Caco-2 (cell line): ENCODE results near the gene TEX12. TPM values are rescaled to one million over a fixed set of nuclear protein-coding genes. Genes with fewer than 3 reads are reported as not detected.

Experiments
- BruUV-seq: library from RNA; stranded (reverse); fragments of 400-500 nt; replicated peaks from 2 replicates; lab custom pipeline; 2021; lab: Mats Ljungman, UMichigan
- CTCF ChIA-PET: fragments of 300-600 bp; sonication (Branson Sonifier 250); formaldehyde crosslinking; loops from one replicate; lab custom pipeline; 2022; ENCODE audit warnings: antibody characterized with exemption; lab: Charles Lee
- POLR2A ChIA-PET: fragments of 300-600 bp; sonication (Branson Sonifier 250); formaldehyde crosslinking; loops from one replicate; lab custom pipeline; 2022; ENCODE audit warnings: antibody characterized with exemption; lab: Charles Lee
- DNase-seq, 2 experiments: peaks; one replicate each; pipeline versions ENCODE4 v3.0.0 to v3.0.0-alpha.2; 2020 to 2022
- H3K27me3 ChIP-seq: replicated peaks from 2 replicates; pipeline ENCODE4 v1.6.0; 2011; ENCODE audit warnings: low read length; ENCODE audit not compliant: control insufficient read depth, insufficient read depth
- H3K36me3 ChIP-seq: 2 replicates; pipeline ENCODE4 v1.5.1; 2011; ENCODE audit warnings: low read length; ENCODE audit not compliant: control insufficient read depth, insufficient read depth
- H3K4me1 ChIP-seq: fragments of 250-450 bp; sonication (Bioruptor Pico); 2 replicates; pipeline ENCODE4 v1.5.1; 2020; ENCODE audit warnings: mild to moderate bottlenecking
- H3K4me3 ChIP-seq: 2 replicates; pipeline ENCODE4 v1.5.1; 2011; ENCODE audit warnings: low read depth, mild to moderate bottlenecking, control low read depth, low read length
- H3K9me3 ChIP-seq: fragments of 250-450 bp; sonication (Bioruptor Pico); 2 replicates; pipeline ENCODE4 v1.5.1; 2020; ENCODE audit warnings: mild to moderate bottlenecking, moderate library complexity
- H3K27ac Mint-ChIP-seq: one replicate; pipeline ENCODE4 v1.8.0; 2022; ENCODE audit warnings: mixed read lengths; ENCODE audit not compliant: unreplicated experiment
- H3K27me3 Mint-ChIP-seq: one replicate; pipeline ENCODE4 v1.8.0; 2022; ENCODE audit warnings: mixed read lengths; ENCODE audit not compliant: insufficient read depth, unreplicated experiment
- H3K36me3 Mint-ChIP-seq: one replicate; pipeline ENCODE4 v1.8.0; 2022; ENCODE audit warnings: mild to moderate bottlenecking, mixed read lengths; ENCODE audit not compliant: insufficient read depth, unreplicated experiment
- H3K4me1 Mint-ChIP-seq: one replicate; pipeline ENCODE4 v1.8.0; 2022; ENCODE audit warnings: low read depth, mixed read lengths; ENCODE audit not compliant: unreplicated experiment
- H3K4me3 Mint-ChIP-seq: one replicate; pipeline ENCODE4 v1.8.0; 2022; ENCODE audit warnings: mild to moderate bottlenecking, moderate library complexity, mixed read lengths; ENCODE audit not compliant: unreplicated experiment
- H3K9me3 Mint-ChIP-seq: one replicate; pipeline ENCODE4 v1.8.0; 2022; ENCODE audit warnings: mixed read lengths; ENCODE audit not compliant: unreplicated experiment
- intact Hi-C: fragments of 100-400 bp; cut with micrococcal nuclease; formaldehyde crosslinking; loops from one replicate; pipeline ENCODE4 v1.10.0; 2022; ENCODE audit not compliant: unreplicated experiment
- total RNA-seq: library from RNA; stranded (reverse); gene quantifications from 2 replicates; pipeline ENCODE4 v1.2.3, GENCODE V29; 2022
- TF ChIP-seq, protein P1 (sequence below), 2 experiments: fragments of 200-600 bp in 1 of 2; IDR thresholded peaks; 1 replicate in 1 of 2; 2 replicates in 1 of 2; pipeline versions ENCODE4 v1.5.1 to v1.8.0; 2011 to 2022; ENCODE audit warnings: antibody characterized with exemption in 1 of 2, control low read depth in 1 of 2, inconsistent platforms in 1 of 2, low read depth in 1 of 2, low read length in 1 of 2, mild to moderate bottlenecking in 1 of 2, moderate library complexity in 1 of 2; ENCODE audit not compliant: insufficient read depth in 1 of 2, severe bottlenecking in 1 of 2, unreplicated experiment in 1 of 2

Gene TEX12
- total RNA-seq, 1 experiment from 2014 or later, result not detected

DNA sequence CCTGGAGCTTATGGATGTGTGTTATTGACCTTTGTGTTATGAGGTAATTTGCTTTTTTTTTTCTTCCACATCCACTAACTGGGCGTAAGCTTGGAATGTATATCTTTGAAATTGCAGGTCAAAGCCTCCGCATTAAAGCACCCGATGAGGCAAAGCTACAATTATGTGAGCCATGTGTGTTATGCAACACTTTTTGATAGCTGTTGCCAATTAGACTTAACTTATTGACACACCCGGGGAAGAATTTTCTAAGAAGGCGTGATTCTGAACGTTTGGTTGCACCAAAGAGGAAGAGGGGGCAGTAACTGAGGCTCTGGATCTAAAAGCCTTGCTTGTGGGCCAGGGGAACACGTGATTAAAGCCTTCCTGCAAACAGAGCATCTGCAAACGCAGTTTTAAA, 610 bp upstream of the TEX12 start:
- H3K27me3 Mint-ChIP-seq, result no peaks in the 10 kb centered on the region
- H3K4me3 ChIP-seq, result no peak overlapping the region
- CTCF ChIA-PET, result interaction anchor here (0.5 to 1.2 kb wide), 3 partner anchors 9 to 162 kb away, joined by 3 to 5 read pairs (median 3); partner anchors contain the start of gene BCO2
- peaks cover 32% of the 10 kb centered on the region for H3K4me1 ChIP-seq
- H3K36me3 Mint-ChIP-seq, result no peaks in the 10 kb centered on the region
- H3K27ac Mint-ChIP-seq, result peak overlapping the region; percentile 23
- no TSS peak for BruUV-seq
- intact Hi-C loops, result no loop called here
- no peaks in the 10 kb centered on the region for H3K9me3 Mint-ChIP-seq
- peak; percentile 39 to 62 for DNase-seq
- H3K36me3 ChIP-seq, result no peaks in the 10 kb centered on the region
- TF ChIP-seq, protein P1, sequence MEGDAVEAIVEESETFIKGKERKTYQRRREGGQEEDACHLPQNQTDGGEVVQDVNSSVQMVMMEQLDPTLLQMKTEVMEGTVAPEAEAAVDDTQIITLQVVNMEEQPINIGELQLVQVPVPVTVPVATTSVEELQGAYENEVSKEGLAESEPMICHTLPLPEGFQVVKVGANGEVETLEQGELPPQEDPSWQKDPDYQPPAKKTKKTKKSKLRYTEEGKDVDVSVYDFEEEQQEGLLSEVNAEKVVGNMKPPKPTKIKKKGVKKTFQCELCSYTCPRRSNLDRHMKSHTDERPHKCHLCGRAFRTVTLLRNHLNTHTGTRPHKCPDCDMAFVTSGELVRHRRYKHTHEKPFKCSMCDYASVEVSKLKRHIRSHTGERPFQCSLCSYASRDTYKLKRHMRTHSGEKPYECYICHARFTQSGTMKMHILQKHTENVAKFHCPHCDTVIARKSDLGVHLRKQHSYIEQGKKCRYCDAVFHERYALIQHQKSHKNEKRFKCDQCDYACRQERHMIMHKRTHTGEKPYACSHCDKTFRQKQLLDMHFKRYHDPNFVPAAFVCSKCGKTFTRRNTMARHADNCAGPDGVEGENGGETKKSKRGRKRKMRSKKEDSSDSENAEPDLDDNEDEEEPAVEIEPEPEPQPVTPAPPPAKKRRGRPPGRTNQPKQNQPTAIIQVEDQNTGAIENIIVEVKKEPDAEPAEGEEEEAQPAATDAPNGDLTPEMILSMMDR (IDR thresholded peaks at IDR 0.05; ENCODE audit: insufficient read depth in 1 of 2, low read depth in 1 of 2, low read length in 1 of 2, severe bottlenecking in 1 of 2, unreplicated experiment in 1 of 2), result no peak
- POLR2A ChIA-PET, result no interaction called here
- no peaks in the 10 kb centered on the region for H3K9me3 ChIP-seq
- peaks cover 27% of the 10 kb centered on the region for H3K4me1 Mint-ChIP-seq
- no peak overlapping the region for H3K4me3 Mint-ChIP-seq
- H3K27me3 ChIP-seq, result no peaks in the 10 kb centered on the region

DNA sequence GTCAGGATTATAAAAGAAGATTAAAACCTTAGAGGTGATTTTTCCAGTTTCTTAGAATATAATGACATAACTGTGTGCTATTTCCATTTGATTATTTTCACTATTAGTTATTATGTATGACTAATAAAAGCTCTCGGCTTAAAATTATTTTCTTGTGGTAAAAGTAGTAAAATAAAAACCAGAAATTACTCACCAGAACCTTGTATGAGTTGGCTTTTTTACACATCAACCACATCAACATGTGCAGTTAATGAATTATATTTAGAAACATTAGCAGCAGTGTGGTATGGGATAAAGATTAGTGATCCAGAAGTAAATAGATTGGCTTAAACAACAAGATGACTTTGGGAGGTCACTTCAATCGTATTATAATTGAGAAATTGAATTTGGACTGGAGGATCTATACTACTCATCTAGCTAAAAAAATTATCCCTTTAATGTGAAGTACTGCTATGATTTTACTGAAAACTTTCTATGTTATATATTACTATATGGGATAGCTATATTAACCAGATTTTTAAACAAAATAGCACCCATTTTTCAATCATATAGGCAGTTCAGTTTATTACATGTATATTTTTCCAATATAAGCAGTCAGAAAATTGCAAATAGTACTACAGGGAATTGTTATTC, 5.3 kb downstream of the TEX12 start:
- Mint-ChIP-seq H3K36me3 (peaks cover 6% of the 10 kb centered on the region), H3K4me3 (no peak overlapping the region), H3K9me3 (no peaks in the 10 kb centered on the region), H3K4me1 (peaks cover 21% of the 10 kb centered on the region), H3K27me3 (peaks cover 5% of the 10 kb centered on the region), H3K27ac (no peak overlapping the region)
- Histone ChIP-seq H3K36me3 (no peaks in the 10 kb centered on the region), H3K27me3 (no peaks in the 10 kb centered on the region), H3K9me3 (no peaks in the 10 kb centered on the region), H3K4me1 (peaks cover 14% of the 10 kb centered on the region), H3K4me3 (no peak overlapping the region)
- no TSS peak for BruUV-seq
- POLR2A ChIA-PET, result interaction anchor here (0.9 kb wide), 1 partner anchor 9 kb away, joined by 3 read pairs; the partner anchor contains the start of gene IL18
- intact Hi-C loops, result no loop called here
- TF ChIP-seq, protein P1 (IDR thresholded peaks at IDR 0.05; ENCODE audit: insufficient read depth in 1 of 2, low read depth in 1 of 2, low read length in 1 of 2, severe bottlenecking in 1 of 2, unreplicated experiment in 1 of 2), result no peak
- CTCF ChIA-PET, result no interaction called here
- no peak for DNase-seq

DNA sequence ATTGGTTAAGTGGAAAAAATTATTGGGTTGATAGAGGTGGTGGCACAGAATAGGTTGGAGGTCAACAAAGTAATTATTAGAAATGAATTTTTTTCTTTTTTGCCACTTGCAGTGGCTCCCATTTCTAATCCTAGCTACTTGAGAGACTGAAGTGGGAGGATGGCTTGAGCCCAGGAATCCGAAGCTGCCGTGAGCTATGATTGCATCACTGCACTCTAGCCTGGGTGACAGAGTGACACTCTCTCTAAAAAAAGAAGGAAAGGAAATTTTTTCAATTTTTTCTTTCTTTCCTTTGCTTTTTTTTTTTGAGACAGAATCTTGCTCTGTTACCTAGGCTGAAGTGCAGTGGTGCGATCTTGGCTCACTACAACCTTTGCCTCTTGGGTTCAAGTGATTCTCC, 6.0 kb downstream of the TEX12 start:
- H3K9me3 ChIP-seq, result no peaks in the 10 kb centered on the region
- no peak overlapping the region for H3K27ac Mint-ChIP-seq
- CTCF ChIA-PET, result no interaction called here

More for the DNA sequence above, 6.0 kb downstream of the TEX12 start:
- POLR2A ChIA-PET, result interaction anchor here (0.9 kb wide), 1 partner anchor 9 kb away, joined by 3 read pairs; the partner anchor contains the start of gene IL18
- TF ChIP-seq, protein P1 (IDR thresholded peaks at IDR 0.05; ENCODE audit: insufficient read depth in 1 of 2, low read depth in 1 of 2, low read length in 1 of 2, severe bottlenecking in 1 of 2, unreplicated experiment in 1 of 2), result no peak
- no peak for DNase-seq
- no TSS peak for BruUV-seq
- H3K4me3 ChIP-seq, result no peak overlapping the region
- intact Hi-C loops, result no loop called here
- H3K27me3 Mint-ChIP-seq, result peaks cover 5% of the 10 kb centered on the region
- no peak overlapping the region for H3K4me3 Mint-ChIP-seq
- H3K36me3 Mint-ChIP-seq, result peaks cover 6% of the 10 kb centered on the region
- H3K27me3 ChIP-seq, result no peaks in the 10 kb centered on the region
- H3K9me3 Mint-ChIP-seq, result no peaks in the 10 kb centered on the region
- peaks cover 14% of the 10 kb centered on the region for H3K4me1 ChIP-seq
- H3K36me3 ChIP-seq, result no peaks in the 10 kb centered on the region
- H3K4me1 Mint-ChIP-seq, result peaks cover 21% of the 10 kb centered on the region
